Endothelial cell (in vitro differentiated cells): ENCODE results near the gene ANKRD9. TPM values are rescaled to one million over a fixed set of nuclear protein-coding genes. Genes with fewer than 3 reads are reported as not detected.

ENCODE experiments used
- DNase-seq: peaks from one replicate; pipeline ENCODE4 v3.0.0; 2021; ENCODE audit warnings: low spot score
- H3K27ac Mint-ChIP-seq: one replicate; pipeline ENCODE4 v1.8.0; 2021; ENCODE audit warnings: mixed read lengths, inconsistent platforms; ENCODE audit not compliant: unreplicated experiment
- H3K27me3 Mint-ChIP-seq: one replicate; pipeline ENCODE4 v1.8.0; 2021; ENCODE audit warnings: mild to moderate bottlenecking, moderate library complexity, mixed read lengths, inconsistent platforms; ENCODE audit not compliant: unreplicated experiment
- H3K36me3 Mint-ChIP-seq: one replicate; pipeline ENCODE4 v1.8.0; 2021; ENCODE audit warnings: mild to moderate bottlenecking, low read depth, mixed read lengths, inconsistent platforms; ENCODE audit not compliant: unreplicated experiment
- H3K4me1 Mint-ChIP-seq: one replicate; pipeline ENCODE4 v1.8.0; 2021; ENCODE audit warnings: mild to moderate bottlenecking, mixed read lengths, inconsistent platforms; ENCODE audit not compliant: unreplicated experiment
- H3K4me3 Mint-ChIP-seq: one replicate; pipeline ENCODE4 v1.8.0; 2021; ENCODE audit warnings: mild to moderate bottlenecking, mixed read lengths, inconsistent platforms; ENCODE audit not compliant: unreplicated experiment
- H3K9me3 Mint-ChIP-seq: one replicate; pipeline ENCODE4 v1.8.0; 2021; ENCODE audit warnings: mixed read lengths, inconsistent platforms; ENCODE audit not compliant: unreplicated experiment
- CTCF ChIP-seq: fragments of 200-600 bp; sonication (generic); IDR thresholded peaks from one replicate; pipeline ENCODE4 v1.5.0; 2021; ENCODE audit warnings: antibody characterized with exemption; ENCODE audit not compliant: unreplicated experiment
- long read RNA-seq: library from polyadenylated mRNA; unstranded; transcript quantifications from one replicate; pipeline ENCODE4 v2.0.0, GENCODE V29; 2020; ENCODE audit not compliant: unreplicated experiment
- total RNA-seq: library from RNA; stranded (reverse); fragmentation: NEBNext Ultra II Directional; extraction: Animal tissue kit (Norgen Biotek cat#: 25700); gene quantifications from one replicate; pipeline ENCODE4 v1.2.1, GENCODE V29; 2021; ENCODE audit not compliant: unreplicated experiment

Gene ANKRD9
- 9.4 TPM for total RNA-seq
- long read RNA-seq, partial matches to known transcripts, result 0 of 3 reads
- long read RNA-seq, other reads (novel, unspliced or antisense), result 2 of 3 reads

- peaks cover 9% of the 10 kb centered on the region for H3K27me3 Mint-ChIP-seq
- no peaks in the 10 kb centered on the region for H3K4me1 Mint-ChIP-seq
- H3K4me3 Mint-ChIP-seq, result peak within 1 kb of the TSS; percentile 87
- no peaks in the 10 kb centered on the region for H3K9me3 Mint-ChIP-seq
- H3K27ac Mint-ChIP-seq, result no peak within 1 kb of the TSS
- TF ChIP-seq CTCF, result no peak
- DNase-seq, result peak; percentile 94
- peaks cover 4% of the 10 kb centered on the region for H3K36me3 Mint-ChIP-seq
Measured at GRCh38 chr14:102509746-102510615, at the start of gene ANKRD9. ANKRD9 (minus strand) TSS chr14:102509776; CDS start chr14:102507889, 1,887 bp downstream.

GRCh38 chr14:102558556-102558955 is 49.0 kb upstream of the ANKRD9 start:
- H3K4me3 Mint-ChIP-seq, result no peak overlapping the region
- no peak for TF ChIP-seq CTCF
- no peak overlapping the region for H3K27ac Mint-ChIP-seq
- no peaks in the 10 kb centered on the region for H3K4me1 Mint-ChIP-seq
- no peak for DNase-seq
- peaks cover 9% of the 10 kb centered on the region for H3K27me3 Mint-ChIP-seq
- H3K36me3 Mint-ChIP-seq, result no peaks in the 10 kb centered on the region
- H3K9me3 Mint-ChIP-seq, result no peaks in the 10 kb centered on the region

- H3K27me3 Mint-ChIP-seq, result peaks cover 9% of the 10 kb centered on the region
- no peaks in the 10 kb centered on the region for H3K36me3 Mint-ChIP-seq
- H3K9me3 Mint-ChIP-seq, result no peaks in the 10 kb centered on the region
- no peak for TF ChIP-seq CTCF
- no peak overlapping the region for H3K27ac Mint-ChIP-seq
- H3K4me1 Mint-ChIP-seq, result no peaks in the 10 kb centered on the region
- no peak overlapping the region for H3K4me3 Mint-ChIP-seq
- DNase-seq, result no peak
Measured at GRCh38 chr14:102557434-102558226, 48.1 kb upstream of the ANKRD9 start.

- no peak for DNase-seq
- H3K9me3 Mint-ChIP-seq, result no peaks in the 10 kb centered on the region
- no peak for TF ChIP-seq CTCF
- H3K4me3 Mint-ChIP-seq, result no peak overlapping the region
- no peak overlapping the region for H3K27ac Mint-ChIP-seq
- H3K27me3 Mint-ChIP-seq, result peaks cover 9% of the 10 kb centered on the region
- no peaks in the 10 kb centered on the region for H3K36me3 Mint-ChIP-seq
- H3K4me1 Mint-ChIP-seq, result no peaks in the 10 kb centered on the region
Measured at GRCh38 chr14:102556098-102556677, 46.6 kb upstream of the ANKRD9 start.
